ENCODE measurements around the gene RUVBL1.

The RUVBL1 gene

GRCh38 chr3:128063865-128064264 is 59.7 kb downstream of the RUVBL1 start:
- no peak for DNase-seq

DNA sequence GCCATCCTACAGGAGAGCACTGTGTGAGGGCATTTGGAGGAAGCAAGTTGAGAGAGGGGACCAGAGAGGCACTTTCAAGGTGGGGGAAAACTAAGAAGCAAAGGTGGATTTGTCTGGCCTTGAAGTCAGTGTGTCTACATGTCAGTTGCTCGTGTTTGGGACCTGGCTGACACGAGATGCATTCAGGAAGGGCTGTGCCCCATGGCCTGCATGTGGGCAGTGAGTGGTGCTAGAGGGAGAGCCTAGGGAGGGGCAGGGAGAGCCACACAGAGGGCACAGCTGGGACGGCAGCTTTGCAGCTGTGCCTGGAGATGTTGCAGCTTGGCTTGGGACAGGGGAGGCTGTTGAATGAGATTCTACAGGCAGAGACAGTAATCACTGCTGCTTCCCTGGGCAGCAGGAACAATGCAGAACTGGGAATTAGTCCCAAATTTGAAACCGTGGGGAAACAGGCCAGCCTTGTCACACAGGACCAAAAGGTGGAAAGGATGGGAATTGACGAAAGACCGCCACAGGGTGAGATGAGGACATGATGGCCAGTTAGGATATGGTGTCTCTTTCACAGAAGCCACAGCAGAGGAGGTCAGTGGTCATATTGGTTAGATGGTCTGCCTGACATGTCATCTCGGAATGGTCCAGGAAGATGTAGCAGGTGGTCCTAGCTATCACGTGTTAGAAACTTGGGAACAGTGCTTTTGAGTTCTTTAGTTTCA is 61.4 kb downstream of the RUVBL1 start:
- no peak for DNase-seq

GRCh38 chr3:128060473-128061381 is 62.9 kb downstream of the RUVBL1 start:
- no peak for DNase-seq

DNA sequence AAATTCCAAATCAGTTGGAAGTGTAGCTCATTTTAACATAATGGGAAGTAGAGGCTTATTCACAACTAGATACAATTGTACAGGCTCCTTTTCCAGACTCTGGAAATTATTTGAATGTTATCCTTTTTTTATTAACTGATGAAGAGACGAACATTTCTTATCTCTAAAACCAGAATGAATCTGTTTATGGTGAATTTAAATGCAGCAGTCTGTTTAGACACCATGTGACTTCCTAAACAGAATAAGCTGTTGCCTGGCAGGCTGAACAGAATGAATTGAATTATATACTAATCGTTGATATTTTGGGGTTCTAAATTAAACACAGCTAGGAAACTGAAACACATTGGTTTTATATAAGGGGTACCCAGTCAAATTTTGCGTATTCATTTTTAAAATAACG is 67.4 kb downstream of the RUVBL1 start:
- no peak for DNase-seq

DNA sequence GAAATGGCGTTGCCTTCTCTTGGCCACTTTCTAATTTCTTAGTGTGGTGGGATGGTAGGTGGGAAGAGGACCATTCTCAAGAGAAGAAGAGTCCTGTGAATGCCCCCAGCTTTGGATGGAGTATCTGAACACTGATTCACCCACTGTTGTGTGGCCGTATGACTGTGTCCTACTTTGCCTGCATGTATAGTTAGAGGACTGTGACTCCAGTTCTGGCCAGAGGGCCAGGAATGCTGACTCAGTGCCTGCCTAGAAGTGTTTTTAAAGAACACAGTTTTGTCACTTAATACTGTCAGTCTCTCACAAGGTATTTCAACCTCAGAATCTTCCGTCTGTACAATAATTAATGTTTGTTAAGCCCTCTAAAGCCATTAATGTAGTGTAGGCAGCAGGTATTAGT is 69.2 kb downstream of the RUVBL1 start:
- DNase-seq: no peak

GRCh38 chr3:128053614-128054013 is 70.0 kb downstream of the RUVBL1 start:
- no peak for DNase-seq

DNA sequence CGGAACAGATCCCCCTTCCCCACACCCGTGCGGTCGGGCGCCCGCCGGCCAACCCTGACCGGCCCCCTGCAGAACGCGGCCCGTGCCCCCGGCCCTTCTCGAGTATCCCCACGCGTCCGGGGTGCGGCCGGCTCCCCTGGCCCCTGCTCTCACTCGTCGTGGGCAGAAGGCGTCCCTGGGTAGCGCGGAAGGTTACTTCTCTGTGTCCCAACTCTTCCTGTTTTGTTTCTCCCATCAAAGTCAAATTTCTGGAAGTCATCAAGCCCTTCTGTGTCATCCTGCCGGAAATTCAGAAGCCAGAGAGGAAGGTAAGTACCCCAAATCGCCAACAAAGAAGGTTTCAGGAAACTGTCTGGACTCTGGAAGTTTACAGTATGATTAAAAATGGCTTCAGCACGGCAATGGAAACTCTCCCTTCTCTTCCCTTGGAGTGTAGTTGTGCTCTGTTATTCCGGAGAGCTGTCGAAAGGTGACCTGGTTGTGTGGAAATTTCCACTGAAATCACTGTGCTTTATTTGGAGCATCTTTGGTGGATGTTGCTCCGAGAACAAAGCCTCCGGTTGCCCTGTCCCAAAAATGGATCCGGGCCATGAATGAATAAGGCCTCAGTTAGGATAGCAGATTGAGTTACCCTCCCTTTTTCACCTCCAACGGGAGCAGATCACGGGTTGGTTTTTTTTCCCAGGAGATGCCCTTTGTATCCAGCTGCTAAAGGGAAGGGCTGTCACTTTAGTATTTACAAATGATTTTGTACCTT is 70.8 kb downstream of the RUVBL1 start:
- DNase-seq: no peak

- peak; percentile 92 to 93 for DNase-seq
Observed at GRCh38 chr3:128051837-128052594, 71.6 kb downstream of the RUVBL1 start, which contains the start of gene SEC61A1. SEC61A1 (plus strand) TSS chr3:128052437; CDS start chr3:128052553, 116 bp downstream.

DNA sequence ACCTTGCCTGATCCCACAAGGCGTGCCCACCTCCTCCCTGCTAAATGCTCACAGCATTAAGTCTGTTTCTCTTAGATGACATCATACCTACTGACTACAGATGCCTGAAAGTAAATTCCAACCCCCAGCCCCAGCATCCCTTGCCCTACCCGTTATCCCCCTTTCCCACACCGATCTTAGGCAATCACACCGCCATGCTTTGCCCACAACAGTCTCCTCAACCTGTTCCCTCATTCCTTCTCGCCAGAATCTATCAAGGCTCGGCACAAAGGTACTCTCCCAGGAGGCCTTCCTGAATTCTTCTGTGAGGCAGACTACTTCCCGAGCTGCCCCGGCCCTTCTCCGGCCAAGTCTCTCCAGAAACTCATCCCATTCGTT is 72.2 kb downstream of the RUVBL1 start:
- DNase-seq: no peak

- DNase-seq: no peak
Observed at GRCh38 chr3:128050597-128050996, 73.0 kb downstream of the RUVBL1 start.

DNA sequence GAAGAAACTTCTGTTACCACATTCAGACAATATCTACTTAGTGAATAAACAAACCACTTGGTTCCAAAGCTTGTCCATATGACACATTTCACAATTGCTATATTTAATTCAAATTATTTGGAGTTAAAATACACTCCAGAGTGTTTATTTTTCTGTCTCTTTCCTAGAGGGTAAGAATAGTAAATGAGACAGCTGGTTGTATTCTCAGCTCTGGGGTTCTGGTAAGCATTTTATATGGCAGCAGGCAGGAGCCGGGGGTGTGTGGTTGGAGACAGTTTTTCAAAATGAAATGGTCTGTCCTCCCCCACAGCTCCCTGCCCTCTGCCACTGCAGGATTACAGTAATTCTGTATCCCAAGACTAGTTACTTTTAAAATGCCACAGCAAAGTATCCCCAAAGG is 82.3 kb downstream of the RUVBL1 start:
- no peak for DNase-seq

DNA sequence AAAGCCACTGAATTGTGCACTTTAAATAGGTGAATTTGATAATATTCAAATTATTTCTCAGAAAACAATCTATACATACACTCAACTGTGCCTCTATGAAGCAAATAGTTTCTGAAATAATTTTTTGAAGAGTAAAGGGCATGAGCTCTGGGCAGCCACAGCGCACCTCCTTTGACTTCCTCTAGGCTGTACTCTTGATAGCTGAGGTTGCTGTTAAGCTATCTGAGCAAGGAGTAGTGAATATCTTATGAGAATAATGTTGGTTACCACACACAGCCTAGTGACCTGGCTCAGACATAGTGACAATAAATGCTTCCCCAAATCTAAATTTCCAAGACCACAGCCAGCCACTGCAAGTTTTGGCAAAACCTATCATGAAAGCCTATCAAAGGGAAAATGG is 83.0 kb downstream of the RUVBL1 start:
- DNase-seq: no peak

DNA sequence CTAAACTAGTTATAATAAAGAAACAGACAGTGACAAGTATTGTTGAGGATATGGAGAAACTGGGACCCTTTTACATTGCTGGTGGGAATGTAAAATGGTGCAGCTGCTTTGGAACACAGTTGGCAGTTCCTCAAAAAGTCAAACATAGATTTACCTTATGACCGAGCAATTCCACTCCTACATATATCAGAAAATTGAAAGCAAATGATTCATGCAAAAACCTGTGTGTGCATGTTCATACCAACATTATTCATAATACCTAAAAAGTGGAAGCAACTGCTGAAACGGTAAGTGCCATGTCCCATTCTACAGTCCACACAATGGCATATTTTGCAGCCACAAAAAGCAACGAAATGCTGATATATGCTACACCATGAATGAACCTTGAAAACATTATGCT is 83.6 kb downstream of the RUVBL1 start:
- no peak for DNase-seq

DNA sequence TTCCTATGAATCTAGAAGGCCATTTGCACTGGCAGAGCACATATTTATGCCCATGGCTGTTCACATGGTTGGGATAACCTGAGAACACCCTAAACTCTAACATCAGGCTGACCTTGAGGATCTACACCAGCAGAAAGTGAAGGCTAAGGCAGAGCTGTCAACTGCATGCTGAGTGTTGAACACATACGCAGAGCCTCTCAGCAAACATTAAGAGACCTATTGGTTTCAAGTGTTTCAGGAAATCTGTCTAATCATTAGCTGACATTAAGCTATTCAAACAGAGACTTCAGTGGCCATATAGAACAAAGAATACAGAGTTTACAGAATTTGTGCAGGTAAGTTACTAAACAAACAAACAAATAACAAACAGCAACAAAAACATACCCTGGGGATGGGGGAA is 87.5 kb downstream of the RUVBL1 start:
- no peak for DNase-seq

GRCh38 chr3:128033102-128033501 is 90.5 kb downstream of the RUVBL1 start:
- no peak for DNase-seq
